Activated T-cell treated with anti-CD3 and anti-CD28 coated beads, Interleukin-2, amount 50 U/mL, for 72 hours (primary cell): ENCODE results near the gene CTSW. TPM values are rescaled to one million over a fixed set of nuclear protein-coding genes. Genes with fewer than 3 reads are reported as not detected.

ENCODE experiments used
- ATAC-seq, 2 donors: fragments of 150-1000 bp; cut with Tn5 transposase; replicated peaks in 1 of 2; 2 replicates each; pipeline ENCODE4 v1.10.0; 2021; ENCODE audit warnings: moderate library complexity in 2 of 2, mild to moderate bottlenecking in 1 of 2
- DNase-seq, 2 donors: peaks; one replicate each; pipeline ENCODE4 v3.0.0; 2021 to 2022; ENCODE audit warnings: mixed read lengths in 1 of 2
- H3K27ac Mint-ChIP-seq: one replicate; pipeline ENCODE4 v1.8.0; 2022; ENCODE audit warnings: mild to moderate bottlenecking, moderate library complexity, mixed read lengths
- H3K27me3 Mint-ChIP-seq: one replicate; pipeline ENCODE4 v1.8.0; 2022; ENCODE audit warnings: low read depth, mixed read lengths
- H3K36me3 Mint-ChIP-seq, 2 donors: one replicate each; pipeline ENCODE4 v1.8.0; 2022; ENCODE audit warnings: mixed read lengths in 2 of 2, mild to moderate bottlenecking in 1 of 2; ENCODE audit not compliant: insufficient read depth in 2 of 2
- H3K4me1 Mint-ChIP-seq: one replicate; pipeline ENCODE4 v1.8.0; 2022; ENCODE audit warnings: low read depth, mixed read lengths
- H3K4me3 Mint-ChIP-seq, 2 donors: one replicate each; pipeline ENCODE4 v1.8.0; 2022; ENCODE audit warnings: mild to moderate bottlenecking in 2 of 2, mixed read lengths in 2 of 2, moderate library complexity in 2 of 2
- H3K9me3 Mint-ChIP-seq, 2 donors: one replicate each; pipeline ENCODE4 v1.8.0; 2022; ENCODE audit warnings: mixed read lengths in 2 of 2
- total RNA-seq, 2 donors: library from RNA; stranded (reverse); gene quantifications; one replicate each; pipeline ENCODE4 v1.2.3, GENCODE V29; 2022

CTSW gene
- total RNA-seq, 2 donors from 2014 or later, result 16.8 to 27.8 TPM

DNA sequence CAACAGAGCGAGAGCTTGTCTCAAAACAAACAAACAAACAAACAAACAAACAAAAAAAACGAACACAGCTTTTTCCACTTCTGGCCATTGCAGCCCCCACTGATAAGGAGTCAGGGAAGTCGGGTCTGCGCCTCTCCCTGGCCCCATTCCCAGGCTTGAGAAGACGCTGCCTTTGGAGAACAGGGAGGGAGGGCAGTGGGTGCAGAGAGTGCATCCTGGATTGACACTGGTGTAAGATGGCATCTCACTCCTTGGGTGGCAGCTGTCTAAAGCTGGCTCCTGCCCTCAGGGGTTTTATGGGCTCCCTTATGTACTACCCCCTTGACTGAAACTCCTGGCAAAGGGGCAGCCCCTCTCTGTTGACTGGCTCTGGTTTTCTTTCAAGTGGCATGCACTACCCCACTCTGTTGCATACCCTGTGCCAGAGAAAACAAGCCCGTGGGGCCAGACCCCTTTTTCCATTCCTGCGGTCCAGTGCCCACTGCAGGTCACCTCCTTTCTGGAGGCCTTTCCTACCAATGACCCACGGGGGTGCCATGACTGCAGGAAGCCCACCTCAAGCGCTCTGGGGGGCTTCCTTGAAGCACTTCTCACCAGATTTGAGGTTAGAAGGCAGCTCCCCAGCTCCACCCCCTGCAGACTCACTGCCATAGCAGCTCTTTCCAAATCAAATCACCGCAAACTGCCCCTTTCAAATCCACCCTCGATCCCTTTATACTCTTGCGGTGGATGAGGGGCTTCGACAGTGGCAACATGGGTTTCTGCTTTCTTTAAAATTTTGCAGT, 52.3 kb downstream of the CTSW start:
- Mint-ChIP-seq H3K27me3 (no peaks in the 10 kb centered on the region), H3K4me3 (peak overlapping the region in 1 of 2 donors; percentile 29), H3K36me3 (no peaks in the 10 kb centered on the region), H3K9me3 (no peaks in the 10 kb centered on the region), H3K4me1 (peaks cover 44% of the 10 kb centered on the region), H3K27ac (no peak overlapping the region)
- ATAC-seq (peak in 1 of 2 donors; percentile 28), DNase-seq (no peak)

- Mint-ChIP-seq H3K4me1 (peaks cover 39% of the 10 kb centered on the region), H3K9me3 (no peaks in the 10 kb centered on the region), H3K27me3 (no peaks in the 10 kb centered on the region), H3K4me3 (peak overlapping the region in 1 of 2 donors; percentile 48), H3K36me3 (no peaks in the 10 kb centered on the region), H3K27ac (no peak overlapping the region)
- DNase-seq (no peak), ATAC-seq (no peak)
Measured at GRCh38 chr11:65932558-65932919, 52.9 kb downstream of the CTSW start.

Other genes with a start within 250 kb of the CTSW start
- gene SIPA1, start 241.7 kb upstream of the CTSW start, total RNA-seq, result 100 to 1,000 TPM; 132 to 137 TPM
- 100 to 1,000 TPM; 116 to 121 TPM for gene RELA, start 216.9 kb upstream of the CTSW start, total RNA-seq
- gene KAT5, start 167.6 kb upstream of the CTSW start, total RNA-seq, result 100 to 1,000 TPM in 1 of 2 donors, 10 to 100 TPM in 1; 86.4 to 105 TPM
- 10 to 100 TPM; 35.4 to 37.1 TPM for gene RNASEH2C, start 159.0 kb upstream of the CTSW start, total RNA-seq
- 10 to 100 TPM; 20.0 to 22.4 TPM for gene AP5B1, start 98.9 kb upstream of the CTSW start, total RNA-seq
- gene OVOL1, start 92.8 kb upstream of the CTSW start, total RNA-seq, result under 1 TPM in 1 of 2 donors, not detected in 1; 0.16 TPM
- gene SNX32, start 45.9 kb upstream of the CTSW start, total RNA-seq, result 1 to 10 TPM; 2.2 to 4.6 TPM
- 100 to 1,000 TPM; 477 to 512 TPM for gene CFL1, start 21.7 kb upstream of the CTSW start, total RNA-seq
- gene MUS81, start 19.4 kb upstream of the CTSW start, total RNA-seq, result 10 to 100 TPM; 80.6 to 94.8 TPM
- gene EFEMP2, start 7.0 kb upstream of the CTSW start, total RNA-seq, result 10 to 100 TPM; 22.4 to 26.0 TPM
- gene FIBP, start 8.6 kb downstream of the CTSW start, total RNA-seq, result 10 to 100 TPM; 86.4 to 91.9 TPM
- gene CCDC85B, start 10.8 kb downstream of the CTSW start, total RNA-seq, result 10 to 100 TPM; 35.4 to 37.5 TPM
- gene FOSL1, start 20.6 kb downstream of the CTSW start, total RNA-seq, result 10 to 100 TPM; 11.9 to 18.8 TPM
- 10 to 100 TPM; 34.7 to 36.5 TPM for gene C11orf68, start 39.2 kb downstream of the CTSW start, total RNA-seq
- gene DRAP1, start 39.6 kb downstream of the CTSW start, total RNA-seq, result 100 to 1,000 TPM; 126 to 145 TPM
- not detected for gene TSGA10IP, start 65.6 kb downstream of the CTSW start, total RNA-seq
- 10 to 100 TPM; 63.2 to 75.9 TPM for gene SART1, start 81.9 kb downstream of the CTSW start, total RNA-seq
- gene EIF1AD, start 122.3 kb downstream of the CTSW start, total RNA-seq, result 10 to 100 TPM; 39.1 to 40.8 TPM
- gene BANF1, start 122.7 kb downstream of the CTSW start, total RNA-seq, result 100 to 1,000 TPM; 166 to 174 TPM
- under 1 TPM; 0.34 to 0.79 TPM for gene CST6, start 132.2 kb downstream of the CTSW start, total RNA-seq
- under 1 TPM in 1 of 2 donors, not detected in 1; 0.49 TPM for gene CATSPER1, start 146.6 kb downstream of the CTSW start, total RNA-seq
- gene GAL3ST3, start 169.3 kb downstream of the CTSW start, total RNA-seq, result under 1 TPM; 0.36 to 0.42 TPM
- gene SF3B2, start 172.5 kb downstream of the CTSW start, total RNA-seq, result 100 to 1,000 TPM; 222 to 223 TPM
- 100 to 1,000 TPM; 104 to 114 TPM for gene PACS1, start 190.4 kb downstream of the CTSW start, total RNA-seq